Measurements from ENCODE around the gene DENND6A.
"Not testable (repeated sequence)": the region's sequence is repeated elsewhere in the genome, so short reads cannot be mapped to it uniquely, and the experiment has no call there.

DENND6A gene

DNA sequence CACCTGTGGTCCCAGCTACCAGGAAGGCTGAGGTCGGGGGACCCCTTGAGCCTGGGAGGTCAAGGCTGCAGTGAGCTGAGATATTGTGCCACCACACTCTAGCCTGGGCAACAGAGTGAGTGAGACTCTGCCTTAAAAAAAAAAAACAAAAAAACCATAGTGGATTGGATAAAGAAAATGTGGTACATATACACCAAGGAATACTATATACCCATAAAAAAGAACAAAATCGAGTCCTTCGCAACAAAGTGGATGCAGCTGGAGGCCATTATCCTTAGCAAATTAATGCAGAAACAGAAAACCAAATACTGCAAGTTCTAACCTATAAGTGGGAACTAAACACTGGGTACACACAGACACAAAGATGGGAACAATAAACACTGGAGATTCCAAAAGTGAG, 75.1 kb downstream of the DENND6A start:
- Histone ChIP-seq H4K20me1 (ENCODE audit: insufficient read depth, low read length) (no peaks in the 10 kb centered on the region), H3K9ac (ENCODE audit: low read length) (no peak overlapping the region), H3K27me3 (replicated peaks; ENCODE audit: insufficient read depth, low read length) (no peaks in the 10 kb centered on the region), H3K27ac (ENCODE audit: low read length) (no peak overlapping the region), H3K9me3 (replicated peaks; ENCODE audit: insufficient read depth, low read length) (no peaks in the 10 kb centered on the region), H2AFZ (ENCODE audit: low read length) (no peak overlapping the region), H3K4me3 (ENCODE audit: low read length) (no peak overlapping the region), H3K9me2 (replicated peaks; ENCODE audit: insufficient read depth, low read length) (no peaks in the 10 kb centered on the region), H3K4me2 (ENCODE audit: low read depth, low read length) (no peak overlapping the region), H3K36me3 (replicated peaks; ENCODE audit: insufficient read depth, low read length) (no peaks in the 10 kb centered on the region), H3K79me2 (ENCODE audit: low read length) (no peaks in the 10 kb centered on the region), H3F3A (ENCODE audit: insufficient read depth, low read length) (no peaks in the 10 kb centered on the region), H3K4me1 (ENCODE audit: low read length) (no peaks in the 10 kb centered on the region)
- no peak for DNase-seq
- TF ChIP-seq, protein P1, sequence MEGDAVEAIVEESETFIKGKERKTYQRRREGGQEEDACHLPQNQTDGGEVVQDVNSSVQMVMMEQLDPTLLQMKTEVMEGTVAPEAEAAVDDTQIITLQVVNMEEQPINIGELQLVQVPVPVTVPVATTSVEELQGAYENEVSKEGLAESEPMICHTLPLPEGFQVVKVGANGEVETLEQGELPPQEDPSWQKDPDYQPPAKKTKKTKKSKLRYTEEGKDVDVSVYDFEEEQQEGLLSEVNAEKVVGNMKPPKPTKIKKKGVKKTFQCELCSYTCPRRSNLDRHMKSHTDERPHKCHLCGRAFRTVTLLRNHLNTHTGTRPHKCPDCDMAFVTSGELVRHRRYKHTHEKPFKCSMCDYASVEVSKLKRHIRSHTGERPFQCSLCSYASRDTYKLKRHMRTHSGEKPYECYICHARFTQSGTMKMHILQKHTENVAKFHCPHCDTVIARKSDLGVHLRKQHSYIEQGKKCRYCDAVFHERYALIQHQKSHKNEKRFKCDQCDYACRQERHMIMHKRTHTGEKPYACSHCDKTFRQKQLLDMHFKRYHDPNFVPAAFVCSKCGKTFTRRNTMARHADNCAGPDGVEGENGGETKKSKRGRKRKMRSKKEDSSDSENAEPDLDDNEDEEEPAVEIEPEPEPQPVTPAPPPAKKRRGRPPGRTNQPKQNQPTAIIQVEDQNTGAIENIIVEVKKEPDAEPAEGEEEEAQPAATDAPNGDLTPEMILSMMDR (IDR thresholded peaks at IDR 0.05; ENCODE audit: low read length), result no peak
- TF ChIP-seq EZH2phosphoT487 (IDR thresholded peaks at IDR 0.05; ENCODE audit: low read length), result no peak
- no peak for TF ChIP-seq EZH2 (optimal IDR thresholded peaks at IDR 0.05; ENCODE audit: low read depth, low read length)

GRCh38 chr3:57616233-57616632, 76.6 kb downstream of the DENND6A start:
- no peaks in the 10 kb centered on the region for H4K20me1 ChIP-seq (ENCODE audit: insufficient read depth, low read length)
- no peaks in the 10 kb centered on the region for H3F3A ChIP-seq (ENCODE audit: insufficient read depth, low read length)
- H3K27ac ChIP-seq (ENCODE audit: low read length), result no peak overlapping the region
- H3K4me3 ChIP-seq (ENCODE audit: low read length), result no peak overlapping the region
- H3K36me3 ChIP-seq (replicated peaks; ENCODE audit: insufficient read depth, low read length), result no peaks in the 10 kb centered on the region
- no peak for DNase-seq
- no peaks in the 10 kb centered on the region for H3K4me1 ChIP-seq (ENCODE audit: low read length)
- no peaks in the 10 kb centered on the region for H3K9me3 ChIP-seq (replicated peaks; ENCODE audit: insufficient read depth, low read length)
- no peak overlapping the region for H2AFZ ChIP-seq (ENCODE audit: low read length)
- H3K79me2 ChIP-seq (ENCODE audit: low read length), result no peaks in the 10 kb centered on the region
- no peak overlapping the region for H3K4me2 ChIP-seq (ENCODE audit: low read depth, low read length)
- H3K9ac ChIP-seq (ENCODE audit: low read length), result no peak overlapping the region
- no peaks in the 10 kb centered on the region for H3K27me3 ChIP-seq (replicated peaks; ENCODE audit: insufficient read depth, low read length)
- no peaks in the 10 kb centered on the region for H3K9me2 ChIP-seq (replicated peaks; ENCODE audit: insufficient read depth, low read length)
- TF ChIP-seq EZH2 (optimal IDR thresholded peaks at IDR 0.05; ENCODE audit: low read depth, low read length) (no peak), EZH2phosphoT487 (IDR thresholded peaks at IDR 0.05; ENCODE audit: low read length) (no peak)
- TF ChIP-seq, protein P1 (IDR thresholded peaks at IDR 0.05; ENCODE audit: low read length), result no peak

GRCh38 chr3:57611870-57612269, 81.0 kb downstream of the DENND6A start:
- not testable (repeated sequence) for H3K36me3 ChIP-seq (replicated peaks; ENCODE audit: insufficient read depth, low read length); H3K4me2 ChIP-seq (ENCODE audit: low read depth, low read length); H2AFZ ChIP-seq (ENCODE audit: low read length); H3K9ac ChIP-seq (ENCODE audit: low read length); H3K4me3 ChIP-seq (ENCODE audit: low read length); H3K9me2 ChIP-seq (replicated peaks; ENCODE audit: insufficient read depth, low read length); H3K27ac ChIP-seq (ENCODE audit: low read length); H3K27me3 ChIP-seq (replicated peaks; ENCODE audit: insufficient read depth, low read length); H3K9me3 ChIP-seq (replicated peaks; ENCODE audit: insufficient read depth, low read length); H3F3A ChIP-seq (ENCODE audit: insufficient read depth, low read length); H3K4me1 ChIP-seq (ENCODE audit: low read length); H3K79me2 ChIP-seq (ENCODE audit: low read length); DNase-seq; H4K20me1 ChIP-seq (ENCODE audit: insufficient read depth, low read length)

GRCh38 chr3:57605683-57606082, 87.2 kb downstream of the DENND6A start:
- no peaks in the 10 kb centered on the region for H3K9me3 ChIP-seq (replicated peaks; ENCODE audit: insufficient read depth, low read length)

More at GRCh38 chr3:57605683-57606082, 87.2 kb downstream of the DENND6A start:
- H3F3A ChIP-seq (ENCODE audit: insufficient read depth, low read length), result no peaks in the 10 kb centered on the region
- H3K27ac ChIP-seq (ENCODE audit: low read length), result no peak overlapping the region
- H4K20me1 ChIP-seq (ENCODE audit: insufficient read depth, low read length), result no peaks in the 10 kb centered on the region
- TF ChIP-seq EZH2phosphoT487 (IDR thresholded peaks at IDR 0.05; ENCODE audit: low read length) (no peak), EZH2 (optimal IDR thresholded peaks at IDR 0.05; ENCODE audit: low read depth, low read length) (no peak)
- TF ChIP-seq, protein P1 (IDR thresholded peaks at IDR 0.05; ENCODE audit: low read length), result no peak
- H3K79me2 ChIP-seq (ENCODE audit: low read length), result no peaks in the 10 kb centered on the region
- no peak overlapping the region for H3K9ac ChIP-seq (ENCODE audit: low read length)
- H3K4me1 ChIP-seq (ENCODE audit: low read length), result no peaks in the 10 kb centered on the region
- H3K9me2 ChIP-seq (replicated peaks; ENCODE audit: insufficient read depth, low read length), result no peaks in the 10 kb centered on the region
- no peak overlapping the region for H3K4me2 ChIP-seq (ENCODE audit: low read depth, low read length)
- DNase-seq, result no peak
- no peaks in the 10 kb centered on the region for H3K27me3 ChIP-seq (replicated peaks; ENCODE audit: insufficient read depth, low read length)
- 0 out of 2 replicates have a peak, but pooled peaks cover 2% of the 10 kb centered on the region for H3K36me3 ChIP-seq (replicated peaks; ENCODE audit: insufficient read depth, low read length)
- H2AFZ ChIP-seq (ENCODE audit: low read length), result no peak overlapping the region
- H3K4me3 ChIP-seq (ENCODE audit: low read length), result no peak overlapping the region

Data from MM.1S (cell line).